T-helper 2 cell treated with Interferon-gamma antibody and Interleukin-4, amounts not matched to agents 100 ng/mL and 5 ng/mL, for 36 hours (primary cell): Measurements from ENCODE around the gene XRRA1. TPM values are rescaled to one million over a fixed set of nuclear protein-coding genes. Genes with fewer than 3 reads are reported as not detected.
"Not testable (repeated sequence)": the region's sequence is repeated elsewhere in the genome, so short reads cannot be mapped to it uniquely, and the experiment has no call there.

Experiments
- intact Hi-C: fragments of 100-400 bp; cut with micrococcal nuclease; formaldehyde crosslinking; loops from one replicate; pipeline ENCODE4 v1.15.1; 2023
- total RNA-seq: library from RNA; stranded (reverse); gene quantifications from 2 replicates; pipeline ENCODE4 v1.2.3, GENCODE V29; 2022

XRRA1 gene
- total RNA-seq, 1 donor from 2014 or later = 8.1 TPM

DNA sequence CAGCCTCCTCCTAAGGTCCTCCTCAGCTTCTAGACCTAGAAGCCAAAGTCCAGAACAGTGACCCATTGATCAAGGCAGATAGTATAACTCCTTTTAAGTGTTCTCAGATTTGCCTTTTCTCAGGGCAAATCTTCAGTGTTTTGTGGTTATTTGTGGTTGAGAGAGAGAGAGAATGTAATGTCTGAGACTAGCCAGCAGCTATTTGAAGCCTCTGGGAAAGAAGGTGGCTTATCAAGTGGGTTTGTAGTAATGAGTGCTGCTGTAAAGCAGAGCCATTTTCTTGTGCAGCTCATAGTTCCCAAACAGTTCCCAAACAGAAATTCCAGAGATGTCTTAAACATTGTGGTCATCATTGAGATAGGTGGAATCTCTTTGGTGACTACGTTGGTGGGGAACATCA, 110.7 kb downstream of the XRRA1 start:
- intact Hi-C loops = no loop called here

DNA sequence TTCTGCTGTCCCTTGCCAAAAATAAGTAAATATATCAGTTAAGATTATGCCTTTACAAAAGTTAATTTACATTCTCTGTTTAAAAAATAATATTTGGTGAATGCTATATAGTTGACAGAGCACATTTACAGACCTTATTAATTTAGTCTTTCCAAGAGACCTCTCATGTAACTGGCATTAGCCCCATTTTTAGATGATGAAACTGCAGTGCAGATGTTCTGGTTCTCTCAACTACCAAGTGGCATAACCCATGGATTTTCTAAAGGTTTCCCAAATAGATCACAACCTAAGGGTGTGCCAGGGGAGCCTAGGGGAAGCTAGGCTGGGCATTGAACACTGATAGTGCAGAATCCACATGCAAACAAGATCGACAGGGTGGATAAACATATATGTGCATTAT, 111.7 kb downstream of the XRRA1 start:
- intact Hi-C loops = no loop called here

DNA sequence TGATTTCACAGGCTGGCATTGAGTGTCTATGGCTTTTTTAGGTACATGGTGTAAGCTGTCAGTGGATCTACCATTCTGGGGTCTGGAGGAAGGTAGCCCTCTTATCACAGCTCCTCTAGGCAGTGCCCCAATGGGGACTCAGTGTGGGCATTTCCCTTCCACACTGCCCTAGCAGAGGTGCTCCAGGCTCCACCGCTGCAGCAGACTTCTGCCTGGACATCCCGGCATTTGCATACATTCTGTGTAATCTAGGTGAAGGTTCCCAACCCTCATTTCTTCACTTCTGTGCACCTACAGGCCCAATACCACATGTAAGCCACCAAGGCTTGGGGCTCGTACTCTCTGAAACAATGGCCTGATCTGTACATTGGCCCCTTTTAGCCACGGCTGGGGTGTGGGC, 122.0 kb downstream of the XRRA1 start:
- intact Hi-C loops = no loop called here

DNA sequence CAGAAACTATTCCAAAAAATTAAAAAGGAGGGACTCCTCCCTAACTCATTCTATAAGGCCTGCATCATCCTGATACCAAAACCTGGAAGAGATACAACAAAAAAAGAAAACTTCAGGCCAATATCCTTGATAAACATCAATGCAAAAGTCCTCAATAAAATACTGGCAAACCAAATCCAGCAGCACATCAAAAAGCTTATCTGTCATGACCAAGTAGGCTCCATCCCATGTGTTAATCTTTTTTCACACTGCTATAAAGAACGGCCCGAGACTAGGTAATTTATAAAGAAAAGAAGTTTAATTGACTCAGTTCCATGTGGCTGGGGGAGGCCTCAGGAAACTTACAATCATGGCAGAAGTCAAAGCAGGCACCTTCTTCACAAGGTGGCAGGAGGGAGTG, 123.3 kb downstream of the XRRA1 start:
- intact Hi-C loops = not testable (repeated sequence)

DNA sequence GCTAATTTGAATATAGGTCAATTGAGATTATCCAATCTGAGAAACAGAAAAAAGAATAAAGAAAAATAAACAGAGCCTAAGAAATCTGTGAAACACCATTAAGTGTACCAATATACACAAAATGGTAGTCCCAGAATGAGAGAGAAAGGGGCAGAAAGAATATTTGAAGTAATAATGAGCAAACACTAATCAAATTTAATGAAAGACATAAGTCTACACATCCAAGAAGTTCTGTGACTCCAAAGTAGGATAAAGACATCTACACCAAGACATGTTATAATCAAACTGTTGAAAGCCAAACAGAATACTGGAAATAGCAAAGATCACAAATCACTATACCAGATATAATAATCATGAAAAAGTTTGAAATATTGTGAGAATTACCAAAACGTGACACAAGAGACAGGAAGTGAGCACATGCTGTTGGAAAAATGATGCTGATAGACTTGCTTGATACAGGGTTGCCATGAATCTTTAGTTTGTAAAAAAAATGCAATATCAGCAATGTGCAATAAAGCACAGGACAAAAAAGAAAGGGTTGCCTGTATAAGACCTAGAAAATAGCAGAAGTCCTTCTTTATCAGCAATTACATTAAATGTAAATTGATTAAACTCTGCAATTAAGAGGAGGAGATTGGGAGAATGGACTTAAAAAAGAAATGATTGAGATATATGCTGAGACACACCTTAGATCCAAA, 124.5 kb downstream of the XRRA1 start:
- intact Hi-C loops = no loop called here

DNA sequence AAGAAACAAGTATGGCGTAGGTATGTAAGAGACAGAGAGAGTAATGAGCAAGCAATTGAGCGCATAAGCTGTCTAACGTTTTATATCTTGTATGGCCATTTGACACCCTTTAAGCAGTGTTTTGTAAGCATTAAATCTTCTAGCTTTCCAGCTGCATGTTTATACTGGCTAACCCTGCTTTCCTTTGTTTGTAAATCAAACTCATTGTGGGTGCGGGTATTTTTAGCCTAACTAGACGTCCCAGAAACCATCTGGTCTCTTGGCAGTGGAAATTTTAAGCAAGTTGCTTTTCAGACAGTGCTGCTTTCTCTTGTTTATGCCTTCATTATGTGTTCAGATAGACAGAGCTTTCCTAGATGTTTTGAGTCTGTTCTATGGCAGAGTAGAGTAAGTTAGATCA, 126.7 kb downstream of the XRRA1 start:
- intact Hi-C loops = no loop called here

DNA sequence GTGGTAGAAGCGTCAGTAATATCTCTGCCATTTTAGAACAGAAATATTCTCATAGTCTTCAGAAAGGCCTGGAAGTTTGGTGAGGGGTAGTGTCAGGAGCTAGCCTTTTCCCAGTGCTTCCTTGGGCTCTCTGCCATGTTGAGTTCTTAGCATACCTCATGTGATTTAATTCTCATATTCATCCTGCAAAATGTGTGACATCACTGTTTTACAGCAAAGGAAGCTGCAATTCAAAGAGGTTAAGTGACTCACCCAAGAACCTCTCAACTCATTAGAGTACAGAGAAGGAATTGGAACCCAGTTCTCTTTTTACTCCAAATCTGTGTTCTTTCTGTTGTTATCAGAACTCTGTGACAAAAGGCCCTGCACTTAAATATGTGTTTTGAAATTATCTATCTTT, 128.1 kb downstream of the XRRA1 start:
- intact Hi-C loops = no loop called here

DNA sequence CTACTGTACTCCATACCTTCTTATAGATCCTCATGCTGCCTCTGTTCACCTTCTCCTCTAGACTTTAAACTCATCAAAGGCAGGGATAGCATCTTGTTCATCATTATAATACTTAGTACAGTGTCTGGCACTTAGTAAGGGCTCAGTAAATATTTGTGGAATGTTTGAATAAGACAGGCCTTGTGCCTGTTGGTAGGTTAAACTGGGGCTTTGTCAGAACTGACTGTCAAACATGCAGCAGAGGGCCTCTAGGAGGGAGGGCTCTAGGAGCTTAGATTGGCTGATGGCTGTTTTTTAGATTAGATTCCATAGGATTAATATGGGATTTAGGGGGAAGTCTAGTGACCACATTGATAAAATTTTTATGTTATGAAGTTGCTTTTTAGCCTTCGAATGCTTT, 129.5 kb downstream of the XRRA1 start:
- intact Hi-C loops = no loop called here

DNA sequence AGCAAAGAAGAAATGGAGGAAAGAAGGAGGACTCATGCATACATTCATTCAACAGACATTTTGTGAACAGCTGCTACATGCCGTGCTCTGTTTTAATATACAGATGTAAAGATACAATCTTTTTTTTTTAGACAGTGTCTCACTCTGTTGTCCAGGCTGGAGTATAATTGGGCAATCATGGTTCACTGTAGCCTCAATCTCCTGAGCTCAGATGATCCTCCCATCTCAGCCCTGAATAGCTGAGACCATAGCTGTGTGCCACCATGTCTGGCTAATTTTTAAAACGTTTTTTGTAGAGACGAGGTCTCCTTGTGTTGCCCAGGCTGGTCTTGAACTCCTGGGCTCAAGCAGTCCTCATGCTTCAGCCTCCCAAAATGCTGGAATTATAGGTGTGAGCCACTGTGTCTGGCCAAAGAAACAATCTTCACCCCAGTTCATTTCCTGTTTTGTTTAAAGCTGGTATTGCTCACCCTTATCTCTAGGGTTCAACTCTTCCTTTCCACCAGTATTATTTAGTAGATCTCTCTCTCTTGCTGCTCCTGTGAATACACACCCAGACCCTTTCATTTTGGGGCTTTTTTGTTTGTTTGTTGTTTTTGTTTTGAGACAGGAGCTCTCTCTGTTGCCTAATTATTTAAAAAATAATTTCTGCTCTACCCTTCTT, 130.5 kb downstream of the XRRA1 start:
- intact Hi-C loops = no loop called here

DNA sequence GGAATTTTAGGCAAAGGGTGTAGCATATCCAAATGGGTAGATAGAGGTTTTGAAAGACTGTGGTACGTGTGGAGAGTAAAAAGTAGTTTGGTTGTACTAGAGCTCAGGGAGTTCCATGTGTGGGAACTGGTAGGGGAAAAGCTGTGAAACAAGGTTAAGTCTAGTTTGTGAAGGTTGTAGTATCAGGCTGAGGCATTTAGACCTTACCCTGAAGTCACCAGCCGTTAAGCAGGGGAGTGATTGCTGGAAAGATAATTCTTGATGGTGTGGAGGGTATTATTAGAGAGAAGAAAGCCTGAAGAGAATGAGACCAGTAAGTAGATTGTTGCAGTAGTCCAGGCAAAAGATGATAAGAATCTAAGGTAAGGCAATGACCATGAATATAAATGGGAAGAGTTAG, 132.2 kb downstream of the XRRA1 start:
- intact Hi-C loops = no loop called here

DNA sequence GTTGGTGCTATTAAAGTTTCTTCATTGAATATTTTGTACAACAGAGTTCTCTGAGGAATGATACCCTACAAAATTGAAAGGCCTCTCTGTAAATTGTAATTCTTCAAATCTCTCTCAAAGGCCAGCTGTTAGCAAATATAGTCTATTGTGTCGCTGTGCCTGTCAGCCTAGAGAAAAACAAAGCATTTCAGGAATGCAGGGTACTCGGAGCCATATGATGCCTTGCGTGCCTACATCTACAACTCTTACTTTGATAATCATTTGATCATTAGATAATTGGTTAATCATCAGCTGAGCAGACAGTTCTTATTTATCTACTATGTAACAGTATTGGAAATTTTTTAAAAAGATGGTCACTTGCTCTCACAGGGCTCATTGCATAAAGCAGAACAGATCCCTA, 132.9 kb downstream of the XRRA1 start:
- intact Hi-C loops = no loop called here

DNA sequence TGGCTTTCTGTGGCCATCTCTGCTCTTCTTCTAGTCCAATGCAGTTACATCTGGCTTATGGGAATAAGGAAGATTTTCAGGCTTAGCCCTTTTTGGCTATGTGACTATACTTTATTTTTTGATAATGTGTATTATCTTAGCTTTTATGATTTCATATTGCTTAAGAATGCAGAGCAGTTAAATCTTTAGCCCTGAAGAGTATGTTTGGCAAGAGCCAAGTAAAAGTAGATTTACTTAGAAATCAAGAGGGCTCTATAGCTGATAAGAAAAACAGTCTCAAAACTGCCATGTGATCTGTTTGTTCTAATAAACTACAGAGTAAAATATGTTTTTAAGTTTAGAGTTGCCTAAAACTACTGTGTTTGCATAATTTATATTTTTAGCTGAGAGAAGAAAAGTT, 139.1 kb downstream of the XRRA1 start:
- intact Hi-C loops = no loop called here

DNA sequence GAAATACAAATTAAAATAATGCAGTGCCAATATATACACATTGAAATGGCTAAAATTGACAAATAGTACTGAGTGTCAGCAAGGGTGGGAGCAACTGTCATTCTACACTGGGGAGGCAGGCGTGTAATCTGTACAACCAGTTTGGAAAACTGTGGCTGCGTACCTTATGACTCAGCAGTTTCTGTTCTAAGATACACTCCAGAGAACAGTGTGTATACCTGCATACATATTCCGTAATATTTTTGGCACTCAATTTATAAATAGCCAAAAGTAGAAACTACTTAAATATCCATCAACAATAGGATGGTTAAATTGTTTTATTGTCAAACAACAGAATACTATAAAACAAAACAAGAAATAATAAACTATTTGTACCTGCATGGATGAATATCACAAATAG, 142.6 kb downstream of the XRRA1 start:
- intact Hi-C loops = no loop called here

DNA sequence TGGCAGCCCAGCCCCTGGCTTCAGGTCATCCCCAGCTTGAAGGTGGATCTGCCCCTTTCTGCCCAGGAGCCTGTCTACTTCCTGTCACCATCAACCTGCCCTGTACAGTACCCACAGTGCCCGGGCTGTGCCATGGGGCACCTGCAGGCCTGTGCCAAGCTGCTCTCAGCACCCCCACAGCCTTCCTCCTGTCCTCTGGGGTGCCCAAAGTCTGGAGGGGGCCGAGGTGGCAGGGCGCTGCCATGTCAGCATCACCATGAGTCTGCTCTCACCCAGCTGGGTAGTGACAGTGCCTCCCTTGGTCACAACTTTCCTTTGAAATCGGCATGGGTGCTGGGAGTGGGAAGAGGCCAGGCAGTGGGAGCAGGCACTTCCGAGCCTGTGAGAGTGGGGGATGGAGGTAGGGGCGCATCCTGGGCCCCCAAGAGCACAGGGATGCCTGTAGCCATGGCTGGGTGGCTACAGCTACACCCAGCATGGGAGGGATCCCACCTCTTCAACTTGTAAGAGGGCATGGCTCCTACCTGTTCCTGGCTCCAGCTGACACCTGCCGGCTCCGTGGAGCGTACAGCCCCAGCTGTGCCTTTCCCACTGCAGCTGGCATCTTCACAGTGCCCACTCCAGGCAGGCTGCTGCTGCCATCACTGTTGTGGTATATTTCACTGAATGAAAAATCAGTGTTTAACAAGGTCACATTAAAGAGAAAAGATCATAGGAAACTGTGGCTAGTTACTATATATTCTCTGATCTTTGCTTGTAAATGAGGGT, 157.4 kb downstream of the XRRA1 start:
- intact Hi-C loops = no loop called here

Other genes starting within 250 kb of the XRRA1 start
- not detected in 2 replicates for gene CHRDL2, start 217.7 kb downstream of the XRRA1 start, total RNA-seq
- 16.5 and 16.9 TPM in 2 replicates for gene RNF169, start 200.2 kb downstream of the XRRA1 start, total RNA-seq
- 210 and 214 TPM in 2 replicates for gene SPCS2, start 175 bp upstream of the XRRA1 start, total RNA-seq
- 16.2 and 18.4 TPM in 2 replicates for gene NEU3, start 39.8 kb upstream of the XRRA1 start, total RNA-seq
- gene OR2AT4, start 147.8 kb upstream of the XRRA1 start, total RNA-seq = not detected in 2 replicates
- gene SLCO2B1, start 202.0 kb upstream of the XRRA1 start, total RNA-seq = 0.05 TPM in 1 of 2 replicates, not detected in the other